Psoas muscle (tissue), 8 donors: Measurements from ENCODE around the gene PTBP3. TPM values are rescaled to one million over a fixed set of nuclear protein-coding genes. Genes with fewer than 3 reads are reported as not detected.
"Not testable (repeated sequence)": the region's sequence is repeated elsewhere in the genome, so short reads cannot be mapped to it uniquely, and the experiment has no call there.

Experiments
- ATAC-seq, 4 donors: fragments of 200-7000 bp; cut with Tn5 transposase; one replicate each; pipeline ENCODE4 v1.9.1; 2020; ENCODE audit warnings: moderate library complexity in 3 of 4, mild to moderate bottlenecking in 2 of 4
- DNase-seq, 2 donors: peaks; one replicate each; pipeline ENCODE4 v3.0.0-alpha.2; 2020
- H3K27ac ChIP-seq: fragments of 200-600 bp; one replicate; pipeline ENCODE4 v1.8.0; 2022
- H3K27me3 ChIP-seq, 3 donors: fragments of 200-600 bp in 1 of 3; one replicate each; pipeline versions ENCODE4 v1.6.1 to v1.8.0; 2013 to 2022; ENCODE audit warnings: low read length in 2 of 3, mild to moderate bottlenecking in 2 of 3, moderate library complexity in 1 of 3; ENCODE audit not compliant: insufficient read depth in 3 of 3
- H3K36me3 ChIP-seq, 2 donors: fragments of 200-600 bp in 1 of 2; one replicate each; pipeline versions ENCODE4 v1.6.1 to v1.8.0; 2013 to 2022; ENCODE audit warnings: low read depth in 1 of 2, mild to moderate bottlenecking in 1 of 2, moderate library complexity in 1 of 2; ENCODE audit not compliant: insufficient read depth in 1 of 2
- H3K4me1 ChIP-seq: fragments of 200-600 bp; one replicate; pipeline ENCODE4 v1.8.0; 2022
- H3K4me3 ChIP-seq: fragments of 200-600 bp; one replicate; pipeline ENCODE4 v1.8.0; 2022; ENCODE audit warnings: mild to moderate bottlenecking
- H3K9me3 ChIP-seq: fragments of 200-600 bp; one replicate; pipeline ENCODE4 v1.8.0; 2022
- WGBS, 3 donors: extraction: QIAGEN DNeasy Blood & Tissue Kit; methylation state at CpG; one replicate each; pipeline versions ENCODE4 v1.1.6 to v1.1.7; 2013; 5-methylcytosine and 5-hydroxymethylcytosine counted together
- intact Hi-C, 2 donors: fragments of 100-400 bp; cut with DNase I; formaldehyde crosslinking; loops; one replicate each; pipeline versions ENCODE4 v1.11.0 to v1.14.2; 2022
- polyA plus RNA-seq, 3 donors: library from polyadenylated mRNA; stranded (reverse); fragments of 200-250 nt; gene quantifications; one replicate each; pipeline ENCODE4 v1.2.3, GENCODE V29; 2013
- total RNA-seq, 4 donors: library from RNA; stranded (reverse); fragmentation: NEBNext Ultra II Directional in 2 of 4; extraction: Animal tissue kit (Norgen Biotek cat#: 25700) in 2 of 4; gene quantifications; one replicate each; pipeline versions ENCODE4 v1.2.1 to v1.2.4, GENCODE V29; 2021 to 2023
- TF ChIP-seq, protein P1 (sequence below): fragments of 200-600 bp; IDR thresholded peaks from one replicate; pipeline ENCODE4 v1.8.0; 2022; ENCODE audit warnings: antibody characterized with exemption
- donor health status: healthy with polysubstance abuse.
- donor health status: DM: no; HTN: no; CAD: no; lungs with moderate emphysema.
- donor health status: Bipolar disorder and iron deficiency.
- donor health status: healthy.
- donor health status: DM: yes; HTN: yes; CAD: no.
- donor health status: DM: no; HTN: no; CAD: no.
- donor health status: DM: no; HTN: no; CAD: no.
- donor health status: DM: yes; HTN: yes; CAD: no.

Gene PTBP3
- total and polyA plus RNA-seq, 7 donors, result 2.8 to 26.9 (median 9.1) TPM

GRCh38 chr9:112377684-112378327, 44.4 kb upstream of the PTBP3 start:
- intact Hi-C loops, result loop anchor here in 1 of 2 donors (2.0 to 5.0 kb wide), 3 partner anchors 41 to 616 kb away; partner anchors contain the start of gene KIAA1958
- H3K27ac ChIP-seq, result peak overlapping the region; percentile 96

GRCh38 chr9:112377087-112377486, 43.7 kb upstream of the PTBP3 start:
- no peaks in the 10 kb centered on the region for H3K9me3 ChIP-seq
- no peaks in the 10 kb centered on the region for H3K27me3 ChIP-seq
- DNase-seq (no peak), ATAC-seq (no peak)
- H3K4me1 ChIP-seq, result peaks cover 28% of the 10 kb centered on the region
- no peaks in the 10 kb centered on the region for H3K36me3 ChIP-seq
- H3K27ac ChIP-seq, result no peak overlapping the region
- TF ChIP-seq, protein P1, sequence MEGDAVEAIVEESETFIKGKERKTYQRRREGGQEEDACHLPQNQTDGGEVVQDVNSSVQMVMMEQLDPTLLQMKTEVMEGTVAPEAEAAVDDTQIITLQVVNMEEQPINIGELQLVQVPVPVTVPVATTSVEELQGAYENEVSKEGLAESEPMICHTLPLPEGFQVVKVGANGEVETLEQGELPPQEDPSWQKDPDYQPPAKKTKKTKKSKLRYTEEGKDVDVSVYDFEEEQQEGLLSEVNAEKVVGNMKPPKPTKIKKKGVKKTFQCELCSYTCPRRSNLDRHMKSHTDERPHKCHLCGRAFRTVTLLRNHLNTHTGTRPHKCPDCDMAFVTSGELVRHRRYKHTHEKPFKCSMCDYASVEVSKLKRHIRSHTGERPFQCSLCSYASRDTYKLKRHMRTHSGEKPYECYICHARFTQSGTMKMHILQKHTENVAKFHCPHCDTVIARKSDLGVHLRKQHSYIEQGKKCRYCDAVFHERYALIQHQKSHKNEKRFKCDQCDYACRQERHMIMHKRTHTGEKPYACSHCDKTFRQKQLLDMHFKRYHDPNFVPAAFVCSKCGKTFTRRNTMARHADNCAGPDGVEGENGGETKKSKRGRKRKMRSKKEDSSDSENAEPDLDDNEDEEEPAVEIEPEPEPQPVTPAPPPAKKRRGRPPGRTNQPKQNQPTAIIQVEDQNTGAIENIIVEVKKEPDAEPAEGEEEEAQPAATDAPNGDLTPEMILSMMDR, result no peak
- H3K4me3 ChIP-seq, result peak overlapping the region; percentile 75
- WGBS, 3 donors, result 66 to 74% (median 74%) methylated on average over 2 of the region's 2 CpGs
- intact Hi-C loops, result loop anchor here in 1 of 2 donors (5.0 kb wide), 2 partner anchors 40 to 615 kb away; no protein-coding TSS in a partner anchor

More at GRCh38 chr9:112377684-112378327, 44.4 kb upstream of the PTBP3 start:
- no peaks in the 10 kb centered on the region for H3K36me3 ChIP-seq
- peaks cover 28% of the 10 kb centered on the region for H3K4me1 ChIP-seq
- 70 to 81% (median 72%) methylated on average over 1 of the region's 1 CpG for WGBS, 3 donors
- peak overlapping the region; percentile 75 for H3K4me3 ChIP-seq
- ATAC-seq, result no peak
- no peaks in the 10 kb centered on the region for H3K9me3 ChIP-seq
- DNase-seq, result no peak
- H3K27me3 ChIP-seq, result no peaks in the 10 kb centered on the region
- TF ChIP-seq, protein P1, result no peak

- intact Hi-C loops, result loop anchor here in 1 of 2 donors (5.0 kb wide), 2 partner anchors 38 to 613 kb away; no protein-coding TSS in a partner anchor
- Histone ChIP-seq H3K36me3 (no peaks in the 10 kb centered on the region), H3K4me3 (no peak overlapping the region), H3K27ac (no peak overlapping the region), H3K9me3 (no peaks in the 10 kb centered on the region), H3K4me1 (peaks cover 19% of the 10 kb centered on the region), H3K27me3 (no peaks in the 10 kb centered on the region)
- 94 to 96% (median 94%) methylated on average over 5 of the region's 5 CpGs for WGBS, 3 donors
- TF ChIP-seq, protein P1, result no peak
- ATAC-seq (no peak), DNase-seq (no peak)
Observed at GRCh38 chr9:112375361-112375760, 41.9 kb upstream of the PTBP3 start.

DNA sequence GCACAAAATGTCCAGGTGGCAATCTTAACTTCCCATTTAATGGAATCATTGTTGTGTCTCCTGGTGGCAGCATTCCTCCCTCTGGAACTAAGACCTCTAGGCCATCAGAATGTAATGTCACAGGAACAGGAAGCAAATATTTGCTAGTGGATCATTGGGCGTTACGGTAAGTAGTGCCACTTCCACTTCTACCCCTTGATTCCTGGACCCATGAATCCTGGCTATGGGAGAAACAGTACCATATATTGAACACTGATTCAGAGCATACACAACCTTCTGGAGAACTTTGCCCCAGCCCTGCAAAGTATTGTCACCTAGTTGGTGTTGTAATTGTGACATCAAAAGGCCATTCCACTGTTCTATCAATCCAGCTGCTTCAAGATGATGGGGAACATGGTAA, 40.8 kb upstream of the PTBP3 start:
- H3K9me3 ChIP-seq, DNase-seq, H3K36me3 ChIP-seq, H3K27me3 ChIP-seq, H3K27ac ChIP-seq, H3K4me3 ChIP-seq, ATAC-seq, intact Hi-C loops: not testable (repeated sequence)
- 98 to 100% (median 100%) methylated on average over 2 of the region's 2 CpGs for WGBS, 3 donors
- peaks cover 19% of the 10 kb centered on the region for H3K4me1 ChIP-seq

DNA sequence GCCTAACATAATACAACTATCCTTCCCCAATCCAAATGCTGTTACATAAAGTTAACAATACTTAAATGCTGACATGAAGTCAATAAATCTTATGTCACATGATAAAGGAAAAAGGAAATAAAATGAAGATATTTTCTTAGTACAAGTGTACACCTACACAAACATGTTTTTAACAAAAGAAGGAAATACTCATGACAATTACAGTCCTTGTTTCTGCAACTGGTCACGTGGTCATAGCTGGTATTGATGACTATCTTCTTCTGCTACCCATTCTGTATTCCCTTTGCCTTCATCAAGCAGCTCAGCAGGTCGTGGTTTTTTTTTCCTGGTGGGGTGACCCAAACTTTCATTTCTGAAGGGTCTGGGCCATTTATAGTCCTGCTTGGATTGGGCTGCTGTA, 40.2 kb upstream of the PTBP3 start:
- H3K9me3 ChIP-seq, H3K27me3 ChIP-seq, DNase-seq, H3K36me3 ChIP-seq, ATAC-seq, H3K27ac ChIP-seq, H3K4me3 ChIP-seq, intact Hi-C loops: not testable (repeated sequence)
- WGBS, 3 donors, result 87 to 90% (median 87%) methylated on average over 2 of the region's 2 CpGs
- peaks cover 18% of the 10 kb centered on the region for H3K4me1 ChIP-seq
